K562 (cell line): ENCODE measurements around the gene FAM53B. TPM values are rescaled to one million over a fixed set of nuclear protein-coding genes. Genes with fewer than 3 reads are reported as not detected.
A peak's percentile ranks its signal among the peaks of the same experiment; 100 is the strongest.

Experiments
- CCAR2 ChIP-seq: fragments of 200-400 bp; formaldehyde crosslinking; IDR thresholded peaks from 2 replicates; pipeline ENCODE4 v1.6.1; 2017; ENCODE audit warnings: mild to moderate bottlenecking, low read depth, low read length
- EGR1 ChIP-seq: fragments of 450-650 bp; conservative IDR thresholded peaks from 2 replicates; pipeline ENCODE4 v1.6.1; 2017; ENCODE audit warnings: mild to moderate bottlenecking
- FOXA1 ChIP-seq: fragments of 450-650 bp; IDR thresholded peaks from 2 replicates; pipeline ENCODE4 v1.6.1; 2016; ENCODE audit warnings: mild to moderate bottlenecking, borderline replicate concordance
- FOXP4 ChIP-seq: sonication (generic); formaldehyde crosslinking; IDR thresholded peaks from 2 replicates; pipeline ENCODE4 v1.8.0; 2022; ENCODE audit warnings: mild to moderate bottlenecking, missing genetic modification reagents, borderline replicate concordance
- HNRNPL ChIP-seq: fragments of 200-400 bp; formaldehyde crosslinking; IDR thresholded peaks from 2 replicates; pipeline ENCODE4 v1.6.1; 2017; ENCODE audit warnings: low read depth, mild to moderate bottlenecking, low read length
- RBM15 ChIP-seq: fragments of 200-400 bp; formaldehyde crosslinking; IDR thresholded peaks from 2 replicates; pipeline ENCODE4 v1.6.1; 2018; ENCODE audit warnings: mild to moderate bottlenecking, low read length, moderate library complexity; ENCODE audit not compliant: insufficient read depth
- SMAD2 ChIP-seq: fragments of 150-350 bp; IDR thresholded peaks from 2 replicates; pipeline ENCODE4 v1.6.1; 2014; ENCODE audit warnings: low read depth, mild to moderate bottlenecking, low read length
- SNIP1 ChIP-seq: fragments of 450-650 bp; IDR thresholded peaks from 2 replicates; pipeline ENCODE4 v1.7.1; 2017; ENCODE audit warnings: low read depth, mild to moderate bottlenecking
- SREBF1 ChIP-seq: fragments of 150-350 bp; IDR thresholded peaks from 2 replicates; pipeline ENCODE4 v1.6.1; 2014; ENCODE audit warnings: antibody characterized with exemption, low read depth, low read length, borderline replicate concordance
- TFE3 ChIP-seq: fragments of 450-650 bp; formaldehyde crosslinking; IDR thresholded peaks from 2 replicates; pipeline ENCODE4 v1.4.0; 2020; ENCODE audit warnings: mild to moderate bottlenecking, mixed read lengths
- ZBTB1 ChIP-seq: sonication (generic); formaldehyde crosslinking; IDR thresholded peaks from 2 replicates; pipeline ENCODE4 v1.8.1; 2023; ENCODE audit warnings: missing genetic modification reagents, low read depth, mild to moderate bottlenecking, borderline replicate concordance
- ZNF140 ChIP-seq: fragments of 250-450 bp; sonication (Bioruptor Pico); IDR thresholded peaks from 2 replicates; pipeline ENCODE4 v1.8.0; 2021; ENCODE audit warnings: moderate library complexity, mild to moderate bottlenecking, inconsistent platforms
- ZNF41 ChIP-seq: fragments of 250-450 bp; sonication (Bioruptor Pico); conservative IDR thresholded peaks from 2 replicates; pipeline ENCODE4 v1.4.0; 2020; ENCODE audit warnings: mild to moderate bottlenecking
- ZNF431 ChIP-seq: sonication (generic); formaldehyde crosslinking; IDR thresholded peaks from 2 replicates; pipeline ENCODE4 v1.8.0; 2022; ENCODE audit warnings: mild to moderate bottlenecking, missing genetic modification reagents
- ZNF444 ChIP-seq: fragments of 250-450 bp; sonication (Bioruptor Pico); IDR thresholded peaks from 2 replicates; pipeline ENCODE4 v1.4.0; 2020; ENCODE audit warnings: mild to moderate bottlenecking, moderate library complexity
- ZNF511 ChIP-seq: sonication (generic); formaldehyde crosslinking; IDR thresholded peaks from 2 replicates; pipeline ENCODE4 v1.8.0; 2022; ENCODE audit warnings: mild to moderate bottlenecking, missing genetic modification reagents
- ZNF830 ChIP-seq: fragments of 250-450 bp; sonication (Bioruptor Pico); IDR thresholded peaks from 2 replicates; pipeline ENCODE4 v1.5.0; 2021; ENCODE audit warnings: mild to moderate bottlenecking
- polyA plus RNA-seq, 8 experiments: library from polyadenylated mRNA; depleted of rRNA in 4 of 8; stranded (reverse) in 5 of 8; unstranded in 3 of 8; fragments of >200 nt; fragmentation: Nextera tagmentation in 2 of 8; fragmentation: Illumina TruSeq in 1 of 8; extraction: Ambion mirVana in 2 of 8; extraction: Trizol in 1 of 8; gene quantifications; 2 replicates each; pipeline versions ENCODE4 v1.2.1 to v1.2.3, GENCODE V29; 2011 to 2014; ENCODE audit warnings: inconsistent platforms in 1 of 8, missing spikeins in 1 of 8
- total RNA-seq, 7 experiments: library from RNA; depleted of rRNA in 6 of 7; stranded (reverse); fragments of >200 nt in 6 of 7; fragmentation: Illumina TruSeq in 2 of 7; extraction: Trizol in 2 of 7; gene quantifications; 2 replicates each; pipeline versions ENCODE4 v1.2.1 to v1.2.3, GENCODE V29; 2011 to 2021; ENCODE audit warnings: low replicate concordance in 1 of 7
- TF ChIP-seq, protein P1 (sequence below): fragments of 450-650 bp; IDR thresholded peaks from 2 replicates; pipeline ENCODE4 v1.6.1; 2017; ENCODE audit warnings: mild to moderate bottlenecking, moderate library complexity
- TF ChIP-seq, protein P2 (sequence below): fragments of 250-450 bp; sonication (Bioruptor Pico); IDR thresholded peaks from 2 replicates; pipeline ENCODE4 v1.9.0; 2021; ENCODE audit warnings: mild to moderate bottlenecking, inconsistent platforms
- TF ChIP-seq, protein P3 (sequence below), 2 experiments: fragments of 450-650 bp in 1 of 2; sonication (generic) in 1 of 2; formaldehyde crosslinking; conservative IDR thresholded peaks; 2 replicates each; pipeline versions ENCODE4 v1.4.0 to v1.8.1; 2020 to 2022; ENCODE audit warnings: mild to moderate bottlenecking in 1 of 2, missing genetic modification reagents in 1 of 2

The FAM53B gene
- total and polyA plus RNA-seq, 9 of the 15 experiments (the other 6 are each of a cell fraction or from before 2014, with no cell fraction given): 0.03 to 16.5 (median 5.0) TPM

DNA sequence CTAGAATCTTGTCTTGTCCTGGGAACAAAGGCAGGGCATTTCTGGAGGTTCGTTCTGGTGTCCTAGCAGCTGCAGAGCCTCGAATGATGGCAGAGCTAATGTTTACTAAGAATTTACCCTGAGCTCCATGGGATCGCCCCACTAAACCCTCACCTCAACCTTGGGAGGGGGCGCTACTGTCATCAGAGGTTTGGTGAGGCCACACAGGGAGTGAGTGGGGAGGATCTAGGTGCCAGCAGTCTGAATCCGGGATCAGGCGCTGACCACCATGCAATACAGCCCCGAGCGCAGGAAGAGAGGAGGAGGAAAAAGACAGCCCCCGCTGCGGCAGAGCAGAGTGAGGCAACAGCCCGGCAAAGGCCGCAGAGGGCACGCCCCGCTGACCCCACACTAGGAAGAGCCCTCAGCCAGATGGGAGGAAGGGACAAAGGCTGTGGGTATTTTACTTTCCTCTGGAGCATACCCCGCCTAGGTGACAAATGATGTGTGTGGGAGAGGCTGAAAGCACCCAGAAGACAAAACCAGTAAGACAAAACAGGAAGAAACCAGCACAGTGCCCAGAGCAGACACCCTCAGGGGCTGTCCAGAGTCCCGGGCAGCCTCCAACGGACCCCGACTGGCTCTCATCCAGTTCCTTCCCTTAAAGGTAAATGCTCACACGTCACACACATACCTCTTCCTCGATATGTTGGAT is 103.5 kb downstream of the FAM53B start (continued):
- TF ChIP-seq, protein P1, sequence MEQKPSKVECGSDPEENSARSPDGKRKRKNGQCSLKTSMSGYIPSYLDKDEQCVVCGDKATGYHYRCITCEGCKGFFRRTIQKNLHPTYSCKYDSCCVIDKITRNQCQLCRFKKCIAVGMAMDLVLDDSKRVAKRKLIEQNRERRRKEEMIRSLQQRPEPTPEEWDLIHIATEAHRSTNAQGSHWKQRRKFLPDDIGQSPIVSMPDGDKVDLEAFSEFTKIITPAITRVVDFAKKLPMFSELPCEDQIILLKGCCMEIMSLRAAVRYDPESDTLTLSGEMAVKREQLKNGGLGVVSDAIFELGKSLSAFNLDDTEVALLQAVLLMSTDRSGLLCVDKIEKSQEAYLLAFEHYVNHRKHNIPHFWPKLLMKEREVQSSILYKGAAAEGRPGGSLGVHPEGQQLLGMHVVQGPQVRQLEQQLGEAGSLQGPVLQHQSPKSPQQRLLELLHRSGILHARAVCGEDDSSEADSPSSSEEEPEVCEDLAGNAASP: no peak
- TF ChIP-seq CCAR2 (no peak), ZNF830 (CRISPR knock-in tag) (no peak), RBM15 (no peak), ZNF431 (CRISPR knock-in tag) (no peak), SNIP1 (no peak), HNRNPL (no peak), ZNF41 (CRISPR knock-in tag) (no peak), ZBTB1 (CRISPR knock-in tag) (no peak), ZNF444 (CRISPR knock-in tag) (no peak), ZNF140 (CRISPR knock-in tag) (no peak), SMAD2 (no peak), EGR1 (peak; percentile 16; the same call in 1 of the 2 replicates), ZNF511 (CRISPR knock-in tag) (no peak), FOXP4 (no peak), FOXA1 (no peak), TFE3 (CRISPR knock-in tag) (no peak), SREBF1 (no peak)
- TF ChIP-seq, protein P2, sequence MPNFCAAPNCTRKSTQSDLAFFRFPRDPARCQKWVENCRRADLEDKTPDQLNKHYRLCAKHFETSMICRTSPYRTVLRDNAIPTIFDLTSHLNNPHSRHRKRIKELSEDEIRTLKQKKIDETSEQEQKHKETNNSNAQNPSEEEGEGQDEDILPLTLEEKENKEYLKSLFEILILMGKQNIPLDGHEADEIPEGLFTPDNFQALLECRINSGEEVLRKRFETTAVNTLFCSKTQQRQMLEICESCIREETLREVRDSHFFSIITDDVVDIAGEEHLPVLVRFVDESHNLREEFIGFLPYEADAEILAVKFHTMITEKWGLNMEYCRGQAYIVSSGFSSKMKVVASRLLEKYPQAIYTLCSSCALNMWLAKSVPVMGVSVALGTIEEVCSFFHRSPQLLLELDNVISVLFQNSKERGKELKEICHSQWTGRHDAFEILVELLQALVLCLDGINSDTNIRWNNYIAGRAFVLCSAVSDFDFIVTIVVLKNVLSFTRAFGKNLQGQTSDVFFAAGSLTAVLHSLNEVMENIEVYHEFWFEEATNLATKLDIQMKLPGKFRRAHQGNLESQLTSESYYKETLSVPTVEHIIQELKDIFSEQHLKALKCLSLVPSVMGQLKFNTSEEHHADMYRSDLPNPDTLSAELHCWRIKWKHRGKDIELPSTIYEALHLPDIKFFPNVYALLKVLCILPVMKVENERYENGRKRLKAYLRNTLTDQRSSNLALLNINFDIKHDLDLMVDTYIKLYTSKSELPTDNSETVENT (CRISPR knock-in tag): no peak
- TF ChIP-seq, protein P3, sequence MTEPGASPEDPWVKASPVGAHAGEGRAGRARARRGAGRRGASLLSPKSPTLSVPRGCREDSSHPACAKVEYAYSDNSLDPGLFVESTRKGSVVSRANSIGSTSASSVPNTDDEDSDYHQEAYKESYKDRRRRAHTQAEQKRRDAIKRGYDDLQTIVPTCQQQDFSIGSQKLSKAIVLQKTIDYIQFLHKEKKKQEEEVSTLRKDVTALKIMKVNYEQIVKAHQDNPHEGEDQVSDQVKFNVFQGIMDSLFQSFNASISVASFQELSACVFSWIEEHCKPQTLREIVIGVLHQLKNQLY (CRISPR knock-in tag; conservative IDR thresholded peaks at IDR 0.05): no peak
